Endothelial cell of umbilical vein (primary cell): Measurements from ENCODE around the gene LMO1. TPM values are rescaled to one million over a fixed set of nuclear protein-coding genes. Genes with fewer than 3 reads are reported as not detected.

Experiments
- BruUV-seq: library from RNA; stranded (reverse); fragments of 400-500 nt; replicated peaks from 2 replicates; lab custom pipeline; 2021; lab: Mats Ljungman, UMichigan
- CTCF ChIA-PET: fragments of 300-600, 350-600 bp; sonication (Branson Sonifier 250); formaldehyde crosslinking; loops from one replicate; lab custom pipeline; 2021; ENCODE audit warnings: antibody characterized with exemption, inconsistent platforms; lab: Charles Lee
- POLR2A ChIA-PET: fragments of 300-600, 350-600 bp; sonication (Branson Sonifier 250); formaldehyde crosslinking; loops from one replicate; lab custom pipeline; 2021; ENCODE audit warnings: antibody characterized with exemption, inconsistent platforms; lab: Charles Lee
- DNase-seq: peaks from one replicate; pipeline ENCODE4 v3.0.0-alpha.2; 2011; ENCODE audit warnings: low read depth, low spot score
- FAIRE-seq: peaks from 2 replicates; lab custom pipeline; 2011; peaks lifted over from hg19 to GRCh38; lab: Jason Lieb, UNC
- H2AFZ ChIP-seq: 2 replicates; pipeline ENCODE4 v1.6.0; 2012; ENCODE audit warnings: low read depth, low read length, control low read depth, inconsistent platforms
- H3K27ac ChIP-seq: 2 replicates; pipeline ENCODE4 v1.5.1; 2011; ENCODE audit warnings: low read depth, mild to moderate bottlenecking, control low read depth, low read length, moderate library complexity; ENCODE audit not compliant: insufficient read depth
- H3K27me3 ChIP-seq, 2 experiments: 2 replicates each; pipeline versions ENCODE4 v1.6.0 to v1.6.1; 2011; ENCODE audit warnings: low read length in 2 of 2, mixed read lengths in 1 of 2; ENCODE audit not compliant: control insufficient read depth in 2 of 2, insufficient read depth in 2 of 2
- H3K36me3 ChIP-seq, 2 experiments: 2 replicates in 1 of 2; 3 replicates in 1 of 2; pipeline ENCODE4 v1.5.1; 2011; ENCODE audit warnings: low read length in 2 of 2, mild to moderate bottlenecking in 1 of 2, moderate library complexity in 1 of 2; ENCODE audit not compliant: control insufficient read depth in 2 of 2, insufficient read depth in 2 of 2; ENCODE audit errors: extremely low read depth in 1 of 2
- H3K4me1 ChIP-seq: 3 replicates; pipeline ENCODE4 v1.5.1; 2011; ENCODE audit warnings: mild to moderate bottlenecking, low read length; ENCODE audit not compliant: control insufficient read depth, insufficient read depth; ENCODE audit errors: extremely low read depth
- H3K4me2 ChIP-seq: 2 replicates; pipeline ENCODE4 v1.6.1; 2011; ENCODE audit warnings: low read length, control low read depth, mixed read lengths; ENCODE audit not compliant: insufficient read depth
- H3K4me3 ChIP-seq, 3 experiments: fragments of 200-600 bp in 1 of 3; sonication (generic), shearing (Covaris generic) in 1 of 3; replicated peaks in 1 of 3; 2 replicates each; pipeline ENCODE4 v1.5.1; 2011 to 2016; ENCODE audit warnings: control low read depth in 3 of 3, low read length in 3 of 3, mild to moderate bottlenecking in 2 of 3, inconsistent platforms in 1 of 3, low read depth in 1 of 3, moderate library complexity in 1 of 3; ENCODE audit not compliant: insufficient read depth in 1 of 3
- H3K79me2 ChIP-seq: 2 replicates; pipeline ENCODE4 v1.6.0; 2012; ENCODE audit warnings: low read length, inconsistent platforms; ENCODE audit not compliant: control insufficient read depth, insufficient read depth
- H3K9ac ChIP-seq: replicated peaks from 2 replicates; pipeline ENCODE3; 2011; ENCODE audit warnings: low read length, control low read depth; ENCODE audit not compliant: insufficient read depth; ENCODE audit errors: extremely low read depth
- H3K9me1 ChIP-seq: replicated peaks from 3 replicates; pipeline ENCODE4 v1.6.0; 2011; ENCODE audit warnings: mild to moderate bottlenecking, low read length; ENCODE audit not compliant: control insufficient read depth, insufficient read depth; ENCODE audit errors: extremely low read depth
- H3K9me3 ChIP-seq: replicated peaks from 2 replicates; pipeline ENCODE4 v1.5.1; 2012; ENCODE audit warnings: low read length, inconsistent platforms; ENCODE audit not compliant: control insufficient read depth, insufficient read depth
- H4K20me1 ChIP-seq: replicated peaks from 2 replicates; pipeline ENCODE3; 2011; ENCODE audit warnings: mild to moderate bottlenecking, low read length; ENCODE audit not compliant: control insufficient read depth, insufficient read depth; ENCODE audit errors: extremely low read depth
- CTCF ChIP-seq, 2 donors: IDR thresholded peaks; 1 replicate in 1 of 2; 2 replicates in 1 of 2; pipeline ENCODE4 v1.5.1; 2011; ENCODE audit warnings: low read length in 2 of 2, mild to moderate bottlenecking in 2 of 2, moderate library complexity in 2 of 2, control low read depth in 1 of 2, inconsistent platforms in 1 of 2, low read depth in 1 of 2; ENCODE audit not compliant: insufficient read depth in 1 of 2; ENCODE audit errors: extremely low read depth in 1 of 2
- EZH2 ChIP-seq: IDR thresholded peaks from 2 replicates; pipeline ENCODE4 v1.6.1; 2012; ENCODE audit warnings: borderline replicate concordance, low read depth, mild to moderate bottlenecking, moderate library complexity, low read length, inconsistent platforms; ENCODE audit not compliant: severe bottlenecking
- FOS ChIP-seq: IDR thresholded peaks from 2 replicates; pipeline ENCODE4 v1.6.1; 2011; ENCODE audit warnings: mild to moderate bottlenecking, low read length, moderate library complexity, borderline replicate concordance; ENCODE audit not compliant: insufficient read depth
- GATA2 ChIP-seq: IDR thresholded peaks from 2 replicates; pipeline ENCODE4 v1.7.0; 2011; ENCODE audit warnings: low read depth, mild to moderate bottlenecking, moderate library complexity, mixed read lengths, low read length; ENCODE audit not compliant: insufficient read length, insufficient read depth
- JUN ChIP-seq: IDR thresholded peaks from 2 replicates; pipeline ENCODE4 v1.6.1; 2011; ENCODE audit warnings: borderline replicate concordance, low read depth; ENCODE audit not compliant: insufficient read length, insufficient read depth
- MYC ChIP-seq: IDR thresholded peaks from one replicate; pipeline ENCODE4 v1.6.1; 2011; ENCODE audit warnings: mild to moderate bottlenecking, low read depth, low read length
- POLR2A ChIP-seq: IDR thresholded peaks from 2 replicates; pipeline ENCODE4 v1.6.1; 2012; ENCODE audit warnings: low read depth, mild to moderate bottlenecking, control low read depth, low read length
- POLR2AphosphoS5 ChIP-seq: IDR thresholded peaks from 2 replicates; pipeline ENCODE4 v1.6.1; 2012; ENCODE audit warnings: low read depth, mild to moderate bottlenecking, control low read depth, low read length, moderate library complexity; ENCODE audit not compliant: insufficient read depth
- dilution Hi-C: fragments of 300-500 bp; cut with MboI; formaldehyde crosslinking; loops from one replicate; pipeline ENCODE4 v1.15.0; 2019; ENCODE audit warnings: low sequenced_read_pairs; ENCODE audit not compliant: extremely low pct_ligation_motif_present
- intact Hi-C: fragments of 100-400 bp; cut with micrococcal nuclease; formaldehyde crosslinking; loops from one replicate; pipeline ENCODE4 v1.10.0; 2022
- polyA plus RNA-seq, 4 experiments: library from polyadenylated mRNA; depleted of rRNA in 3 of 4; stranded (reverse) in 3 of 4; unstranded in 1 of 4; fragments of >200 nt; gene quantifications; 2 replicates each; pipeline versions ENCODE4 v1.2.1 to v1.2.3, GENCODE V29; 2011 to 2012; ENCODE audit warnings: missing spikeins in 1 of 4
- total RNA-seq: library from RNA; stranded (reverse); gene quantifications from 2 replicates; pipeline ENCODE4 v1.2.3, GENCODE V29; 2021
- TF ChIP-seq, protein P1 (sequence below): IDR thresholded peaks from 2 replicates; pipeline ENCODE4 v1.6.1; 2011; ENCODE audit not compliant: insufficient read depth, insufficient read length

The LMO1 gene
- total and polyA plus RNA-seq, 2 donors (not counting 3 experiments of a cell fraction or from before 2014, with no cell fraction given): not detected

- Histone ChIP-seq H3K36me3 (no peaks in the 10 kb centered on the region), H3K27me3 (peaks cover 2 to 11% of the 10 kb centered on the region in 2 experiments), H2AFZ (no peak overlapping the region), H3K4me1 (no peaks in the 10 kb centered on the region), H3K4me3 (no peak overlapping the region), H4K20me1 (no peaks in the 10 kb centered on the region), H3K27ac (no peak overlapping the region), H3K79me2 (no peaks in the 10 kb centered on the region), H3K9me1 (no peaks in the 10 kb centered on the region), H3K9ac (no peak overlapping the region), H3K4me2 (no peak overlapping the region), H3K9me3 (no peaks in the 10 kb centered on the region)
- ChIA-PET CTCF (interaction anchor here (5.4 kb wide), 1 partner anchor 370 kb away, joined by 52 read pairs; no protein-coding TSS in a partner anchor), POLR2A (no interaction called here)
- TF ChIP-seq CTCF (IDR thresholded peaks at IDR 0.05; ENCODE audit: extremely low read depth in 1 of 2, insufficient read depth in 1 of 2, low read depth in 1 of 2, low read length in 2 of 2) (no peak), EZH2 (no peak), GATA2 (no peak), JUN (no peak), MYC (no peak), POLR2A (no peak), POLR2AphosphoS5 (no peak), FOS (no peak)
- TF ChIP-seq, protein P1, sequence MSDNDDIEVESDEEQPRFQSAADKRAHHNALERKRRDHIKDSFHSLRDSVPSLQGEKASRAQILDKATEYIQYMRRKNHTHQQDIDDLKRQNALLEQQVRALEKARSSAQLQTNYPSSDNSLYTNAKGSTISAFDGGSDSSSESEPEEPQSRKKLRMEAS: no peak
- intact Hi-C loops: no loop called here
- no peak for FAIRE-seq
- no peak for DNase-seq
- dilution Hi-C loops: no loop called here
- BruUV-seq: no TSS peak
Measured at GRCh38 chr11:8196749-8197148, 66.9 kb downstream of the LMO1 start.
